KBM-7 (cell line): ENCODE measurements around the gene DBNDD1.
"Not testable (repeated sequence)": the region's sequence is repeated elsewhere in the genome, so short reads cannot be mapped to it uniquely, and the experiment has no call there.

Experiments
- DNase-seq: peaks from one replicate; pipeline ENCODE4 v3.0.0-alpha.2; 2015
- in situ Hi-C: fragments of 300-500 bp; cut with MboI; formaldehyde crosslinking; loops from 2 replicates; pipeline ENCODE4 v1.14.3; 2020; ENCODE audit warnings: low sequenced_read_pairs, low pct_unique_long_range_greater_than_20kb, mixed read lengths

DBNDD1 gene

GRCh38 chr16:90018652-90019542, at the start of gene DBNDD1:
Gene DBNDD1 (minus strand): TSS chr16:90019456. CDS start chr16:90019341, 115 bp downstream.
- in situ Hi-C loops = no loop called here
- DNase-seq = peak; percentile 21

DNA sequence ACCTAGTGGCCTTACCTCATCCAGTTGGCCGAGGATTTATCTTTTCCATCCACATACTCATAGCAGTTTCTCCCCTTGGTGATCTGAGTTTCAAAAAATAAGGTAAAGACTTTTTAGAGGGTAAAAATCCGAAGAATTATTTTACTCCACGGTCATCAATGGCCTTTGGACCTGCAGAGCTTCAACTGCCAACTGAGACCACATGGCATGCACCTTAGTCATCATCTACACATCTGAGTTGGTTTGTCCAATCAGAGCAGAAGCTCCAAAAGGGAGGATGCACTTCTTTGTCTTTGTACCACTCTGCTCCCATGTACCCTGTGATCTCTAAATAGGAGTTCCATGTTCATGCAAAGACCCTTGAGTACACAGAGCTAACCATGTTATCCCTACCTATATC, 42.2 kb upstream of the DBNDD1 start:
- in situ Hi-C loops = no loop called here

GRCh38 chr16:90057738-90058173, 38.5 kb upstream of the DBNDD1 start:
- DNase-seq = peak; percentile 86

More for the DNA sequence above, 42.2 kb upstream of the DBNDD1 start:
- no peak for DNase-seq

DNA sequence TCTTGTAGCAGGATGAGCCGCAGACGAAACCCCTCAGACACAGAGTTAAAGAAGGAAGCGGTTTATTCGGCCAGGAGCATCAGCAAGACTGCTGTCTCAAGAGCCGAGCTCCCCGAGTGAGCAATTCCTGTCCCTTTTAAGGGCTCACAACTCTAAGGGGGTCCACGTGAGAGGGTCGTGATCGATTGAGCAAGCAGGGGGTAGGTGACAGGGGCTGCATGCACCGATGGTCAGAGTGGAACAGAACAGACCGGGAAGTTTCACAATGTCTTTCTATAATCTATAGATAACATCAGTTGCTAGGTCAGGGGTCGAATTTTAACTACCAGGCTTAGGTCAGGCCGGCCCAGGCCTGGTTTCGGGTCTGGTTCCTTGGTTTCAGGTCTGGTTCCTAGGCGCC, 37.3 kb upstream of the DBNDD1 start:
- DNase-seq, in situ Hi-C loops: not testable (repeated sequence)

More at GRCh38 chr16:90057738-90058173, 38.5 kb upstream of the DBNDD1 start:
- in situ Hi-C loops = no loop called here

DNA sequence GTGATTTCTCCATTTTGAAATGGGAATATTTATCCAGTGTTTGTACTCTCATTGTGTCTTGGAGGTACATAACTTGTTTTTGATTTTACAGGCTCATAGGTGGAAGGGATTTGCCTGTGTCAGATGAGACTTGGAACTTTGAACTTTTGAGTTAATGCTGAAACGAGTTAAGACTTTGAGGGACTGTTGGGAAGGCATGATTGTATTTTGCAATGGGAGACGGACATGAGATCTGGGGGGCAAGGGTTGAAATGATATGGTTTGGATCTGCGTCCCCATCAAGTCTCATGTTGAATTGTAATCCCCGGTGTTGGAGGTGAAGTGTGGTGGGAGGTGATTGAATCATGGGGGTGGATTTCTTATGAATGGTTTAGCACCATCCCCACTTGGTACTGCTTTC, 36.1 kb upstream of the DBNDD1 start:
- no peak for DNase-seq
- in situ Hi-C loops = no loop called here

DNA sequence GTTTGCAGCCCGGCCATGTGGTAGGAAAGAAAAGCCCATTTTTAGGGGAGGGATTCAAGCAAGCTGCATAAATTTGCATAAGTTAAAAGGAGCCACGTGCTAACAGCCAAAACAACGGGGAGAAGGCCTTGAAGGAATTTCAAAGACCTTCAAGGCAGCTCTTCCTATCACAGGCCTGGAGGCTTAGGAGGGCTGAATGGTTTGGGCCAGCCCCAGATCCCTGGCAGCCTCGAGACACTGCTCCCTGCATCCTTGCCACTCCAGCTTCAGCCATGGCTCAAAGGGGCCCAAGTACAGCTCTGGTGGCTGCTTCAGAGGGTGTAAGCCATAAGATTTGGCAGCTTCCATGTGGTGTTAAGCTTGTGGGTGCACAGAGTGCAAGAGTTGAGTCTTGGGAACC, 35.3 kb upstream of the DBNDD1 start:
- no peak for DNase-seq
- in situ Hi-C loops = no loop called here

GRCh38 chr16:90053902-90054500, 34.7 kb upstream of the DBNDD1 start:
- peak; percentile 30 for DNase-seq
- in situ Hi-C loops = no loop called here

DNA sequence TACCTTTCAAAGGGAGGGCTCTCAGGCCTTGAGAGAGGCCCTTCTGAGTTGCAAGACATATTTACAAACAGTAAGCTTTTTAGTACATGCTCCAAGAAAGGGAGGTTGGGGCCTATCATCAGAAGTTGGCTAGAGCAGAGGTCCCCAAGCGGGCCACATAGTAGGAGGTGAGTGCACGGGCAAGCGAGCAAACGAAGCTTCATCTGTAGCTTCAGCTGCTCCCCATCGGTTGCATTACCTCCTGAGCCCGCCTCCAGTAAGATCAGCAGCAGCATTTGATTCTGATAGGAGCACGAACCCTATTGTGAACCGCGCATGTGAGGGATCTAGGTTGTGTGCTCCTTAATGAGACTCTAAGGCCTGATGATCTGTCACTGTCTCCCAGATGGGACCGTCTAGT, 31.7 kb upstream of the DBNDD1 start:
- no peak for DNase-seq
- in situ Hi-C loops = no loop called here

- in situ Hi-C loops = no loop called here
- DNase-seq = no peak
Measured at GRCh38 chr16:90048737-90049330, 29.6 kb upstream of the DBNDD1 start.

- in situ Hi-C loops = no loop called here
- DNase-seq = no peak
Measured at GRCh38 chr16:90048347-90048722, 29.1 kb upstream of the DBNDD1 start.

DNA sequence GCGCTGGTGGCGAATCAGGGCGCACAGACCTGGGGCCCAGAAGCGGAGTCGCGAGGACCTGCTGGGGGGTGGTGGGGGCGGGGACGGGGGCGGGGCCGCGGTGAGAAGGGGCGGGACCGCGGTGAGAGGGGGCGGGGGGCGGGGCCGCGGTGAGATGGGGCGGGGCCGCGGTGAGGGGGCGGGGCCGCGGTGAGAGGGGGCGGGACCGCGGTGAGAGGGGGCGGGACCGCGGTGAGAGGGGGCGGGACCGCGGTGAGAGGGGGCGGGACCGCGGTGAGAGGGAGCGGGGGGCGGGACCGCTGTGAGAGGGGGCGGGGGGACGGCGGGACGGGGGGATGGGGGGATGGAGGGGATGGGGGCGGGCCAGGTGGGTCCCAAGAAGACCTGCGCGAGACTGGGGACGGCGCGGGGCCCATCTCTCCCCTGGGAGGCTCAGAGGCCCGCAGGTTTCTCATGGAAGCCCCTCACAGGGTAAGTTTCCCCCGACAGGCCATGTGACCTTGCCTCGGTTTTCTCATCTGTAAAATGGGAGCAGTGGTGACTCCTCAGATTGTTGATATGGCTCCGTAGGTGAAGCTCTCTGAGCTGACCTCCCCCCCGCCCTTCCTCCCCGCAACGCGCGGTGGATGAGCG, 28.6 kb upstream of the DBNDD1 start:
- no peak for DNase-seq
- in situ Hi-C loops = no loop called here

GRCh38 chr16:90046971-90047713, 27.9 kb upstream of the DBNDD1 start:
- in situ Hi-C loops = no loop called here
- DNase-seq = no peak

- no peak for DNase-seq
- in situ Hi-C loops = no loop called here
Measured at GRCh38 chr16:90046122-90046970, 27.1 kb upstream of the DBNDD1 start.

DNA sequence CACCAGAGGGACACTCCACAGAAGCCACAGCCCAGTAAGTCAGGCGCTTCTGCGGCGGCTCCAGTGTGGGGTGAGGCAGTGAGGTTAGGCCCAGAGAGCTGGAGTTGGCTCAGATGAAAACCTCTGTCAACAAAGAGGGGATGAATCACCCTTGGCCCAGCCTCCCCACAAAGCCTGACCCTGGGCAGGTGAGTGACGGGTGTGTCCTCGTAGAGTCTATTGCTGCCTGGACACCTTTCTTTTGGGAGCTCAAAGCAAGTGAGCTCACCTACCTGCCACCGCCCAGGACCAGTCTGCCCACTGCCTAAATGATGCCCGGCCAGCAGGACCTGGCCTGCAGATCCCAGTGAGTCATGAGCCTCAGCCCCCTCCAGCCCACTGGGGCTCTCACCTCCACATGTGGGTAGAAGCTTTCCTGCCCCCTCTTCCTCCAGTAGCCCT, 24.9 kb upstream of the DBNDD1 start:
- in situ Hi-C loops = no loop called here

GRCh38 chr16:90043526-90043925, 24.3 kb upstream of the DBNDD1 start:
- in situ Hi-C loops = no loop called here
- DNase-seq = no peak

More for the DNA sequence above, 24.9 kb upstream of the DBNDD1 start:
- no peak for DNase-seq

GRCh38 chr16:90042946-90043514, 23.8 kb upstream of the DBNDD1 start:
- no peak for DNase-seq
- in situ Hi-C loops = no loop called here

- DNase-seq = no peak
- in situ Hi-C loops = no loop called here
Measured at GRCh38 chr16:90041896-90042473, 22.7 kb upstream of the DBNDD1 start.
